ENCODE results near the gene DNAI2.

DNA sequence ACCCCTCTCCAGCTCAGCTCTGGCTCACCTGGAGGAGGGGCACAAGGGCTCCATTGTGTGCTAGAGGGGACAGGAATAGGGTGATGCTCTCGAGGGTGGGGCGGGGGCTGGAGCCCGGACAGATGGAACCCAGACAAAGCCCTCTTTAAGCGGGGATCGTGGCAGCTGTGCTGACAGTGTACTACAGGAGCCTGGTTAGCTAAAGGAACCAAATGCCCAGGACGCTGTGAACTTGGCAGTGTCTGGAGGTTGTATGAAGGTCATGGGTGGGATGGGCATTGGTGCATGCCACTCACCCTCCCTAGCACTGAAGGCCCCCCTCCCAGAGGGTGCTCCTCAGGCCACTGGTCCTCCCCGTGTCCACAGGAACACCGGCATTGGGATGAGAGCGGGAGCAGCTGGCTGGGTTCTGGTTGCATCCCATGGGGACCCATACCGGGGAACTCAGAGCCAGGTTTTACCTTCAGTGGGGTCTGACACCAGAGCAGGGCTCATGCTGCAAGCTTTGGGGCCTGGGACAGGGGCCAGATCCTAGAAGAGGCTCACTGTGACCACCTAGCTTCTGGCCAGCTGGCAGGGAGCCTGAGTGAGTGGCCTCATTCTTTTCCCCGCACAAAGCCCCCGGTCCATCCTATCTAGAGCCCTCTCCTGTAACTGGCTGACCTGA lies 63.9 kb downstream of the DNAI2 start:
- TF ChIP-seq, protein P1, sequence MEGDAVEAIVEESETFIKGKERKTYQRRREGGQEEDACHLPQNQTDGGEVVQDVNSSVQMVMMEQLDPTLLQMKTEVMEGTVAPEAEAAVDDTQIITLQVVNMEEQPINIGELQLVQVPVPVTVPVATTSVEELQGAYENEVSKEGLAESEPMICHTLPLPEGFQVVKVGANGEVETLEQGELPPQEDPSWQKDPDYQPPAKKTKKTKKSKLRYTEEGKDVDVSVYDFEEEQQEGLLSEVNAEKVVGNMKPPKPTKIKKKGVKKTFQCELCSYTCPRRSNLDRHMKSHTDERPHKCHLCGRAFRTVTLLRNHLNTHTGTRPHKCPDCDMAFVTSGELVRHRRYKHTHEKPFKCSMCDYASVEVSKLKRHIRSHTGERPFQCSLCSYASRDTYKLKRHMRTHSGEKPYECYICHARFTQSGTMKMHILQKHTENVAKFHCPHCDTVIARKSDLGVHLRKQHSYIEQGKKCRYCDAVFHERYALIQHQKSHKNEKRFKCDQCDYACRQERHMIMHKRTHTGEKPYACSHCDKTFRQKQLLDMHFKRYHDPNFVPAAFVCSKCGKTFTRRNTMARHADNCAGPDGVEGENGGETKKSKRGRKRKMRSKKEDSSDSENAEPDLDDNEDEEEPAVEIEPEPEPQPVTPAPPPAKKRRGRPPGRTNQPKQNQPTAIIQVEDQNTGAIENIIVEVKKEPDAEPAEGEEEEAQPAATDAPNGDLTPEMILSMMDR (IDR thresholded peaks at IDR 0.05; ENCODE audit: low read length) = no peak
- no peak for TF ChIP-seq EZH2 (IDR thresholded peaks at IDR 0.05; ENCODE audit: borderline replicate concordance, low read length)
